ENCODE measurements around the gene STT3B. TPM values are rescaled to one million over a fixed set of nuclear protein-coding genes. Genes with fewer than 3 reads are reported as not detected.
"Not testable (repeated sequence)": the region's sequence is repeated elsewhere in the genome, so short reads cannot be mapped to it uniquely, and the experiment has no call there.

The STT3B gene
- total RNA-seq, 2 donors from 2014 or later, result 106 to 132 TPM

DNA sequence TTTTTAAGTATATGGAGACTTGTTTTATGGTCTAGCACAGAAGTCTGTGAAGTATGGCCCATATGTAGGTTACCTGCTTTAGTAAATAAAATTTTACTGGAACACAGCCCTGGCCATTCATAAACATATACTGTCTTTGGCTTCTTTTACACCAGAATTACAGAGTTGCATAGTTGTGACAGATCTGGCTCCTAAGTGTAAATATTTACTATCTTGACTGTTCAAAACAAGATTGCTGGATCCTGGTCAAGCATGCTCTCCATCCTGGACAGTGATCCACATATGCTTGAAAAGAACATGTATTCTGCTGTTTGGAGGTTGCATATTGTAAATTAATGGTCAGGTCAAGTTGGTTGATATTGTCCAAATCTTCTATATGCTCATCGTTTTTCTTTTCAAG, 57.9 kb downstream of the STT3B start:
- Histone ChIP-seq H3K9me3 (no peaks in the 10 kb centered on the region), H3K4me1 (replicated peaks) (no peaks in the 10 kb centered on the region), H3K27ac (no peak overlapping the region), H3K4me3 (no peak overlapping the region), H3K36me3 (no peaks in the 10 kb centered on the region), H3K27me3 (replicated peaks; ENCODE audit: insufficient read depth) (no peaks in the 10 kb centered on the region)
- no peak for DNase-seq (ENCODE audit: low spot score)
- WGBS, result 89% methylated on average over 1 of the region's 1 CpG
- TF ChIP-seq, protein P1, sequence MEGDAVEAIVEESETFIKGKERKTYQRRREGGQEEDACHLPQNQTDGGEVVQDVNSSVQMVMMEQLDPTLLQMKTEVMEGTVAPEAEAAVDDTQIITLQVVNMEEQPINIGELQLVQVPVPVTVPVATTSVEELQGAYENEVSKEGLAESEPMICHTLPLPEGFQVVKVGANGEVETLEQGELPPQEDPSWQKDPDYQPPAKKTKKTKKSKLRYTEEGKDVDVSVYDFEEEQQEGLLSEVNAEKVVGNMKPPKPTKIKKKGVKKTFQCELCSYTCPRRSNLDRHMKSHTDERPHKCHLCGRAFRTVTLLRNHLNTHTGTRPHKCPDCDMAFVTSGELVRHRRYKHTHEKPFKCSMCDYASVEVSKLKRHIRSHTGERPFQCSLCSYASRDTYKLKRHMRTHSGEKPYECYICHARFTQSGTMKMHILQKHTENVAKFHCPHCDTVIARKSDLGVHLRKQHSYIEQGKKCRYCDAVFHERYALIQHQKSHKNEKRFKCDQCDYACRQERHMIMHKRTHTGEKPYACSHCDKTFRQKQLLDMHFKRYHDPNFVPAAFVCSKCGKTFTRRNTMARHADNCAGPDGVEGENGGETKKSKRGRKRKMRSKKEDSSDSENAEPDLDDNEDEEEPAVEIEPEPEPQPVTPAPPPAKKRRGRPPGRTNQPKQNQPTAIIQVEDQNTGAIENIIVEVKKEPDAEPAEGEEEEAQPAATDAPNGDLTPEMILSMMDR (IDR thresholded peaks at IDR 0.05), result no peak
- intact Hi-C loops (cut with DNase I), result no loop called here

DNA sequence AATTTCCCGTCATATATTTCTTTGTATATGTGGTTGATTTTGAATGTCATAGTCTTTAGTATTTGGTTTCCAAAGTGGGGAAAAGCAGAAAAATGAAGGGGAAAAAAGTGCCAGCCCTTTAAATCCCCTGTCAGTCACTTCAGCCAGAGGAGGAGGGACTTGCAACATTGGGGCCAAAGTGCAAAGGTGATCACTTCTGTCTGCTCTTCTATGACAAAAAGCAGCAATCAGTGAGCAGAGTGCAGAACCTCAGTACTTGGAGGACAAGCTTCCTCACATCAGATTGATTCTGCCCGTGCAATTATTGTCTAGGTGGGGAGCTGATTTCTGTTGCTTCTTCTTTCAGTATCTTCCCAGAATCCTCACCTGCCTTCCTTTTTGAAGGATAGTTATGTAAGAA, 60.0 kb downstream of the STT3B start:
- Histone ChIP-seq H3K27ac (no peak overlapping the region), H3K4me3 (no peak overlapping the region), H3K4me1 (replicated peaks) (no peaks in the 10 kb centered on the region), H3K9me3 (no peaks in the 10 kb centered on the region), H3K36me3 (no peaks in the 10 kb centered on the region), H3K27me3 (replicated peaks; ENCODE audit: insufficient read depth) (no peaks in the 10 kb centered on the region)
- no peak for DNase-seq (ENCODE audit: low spot score)
- WGBS, result 100% methylated on average over 2 of the region's 2 CpGs
- intact Hi-C loops (cut with DNase I), result no loop called here
- TF ChIP-seq POLR2AphosphoS5 (IDR thresholded peaks at IDR 0.05), result no peak
- TF ChIP-seq POLR2A (IDR thresholded peaks at IDR 0.05), result no peak
- TF ChIP-seq, protein P1 (IDR thresholded peaks at IDR 0.05), result no peak

DNA sequence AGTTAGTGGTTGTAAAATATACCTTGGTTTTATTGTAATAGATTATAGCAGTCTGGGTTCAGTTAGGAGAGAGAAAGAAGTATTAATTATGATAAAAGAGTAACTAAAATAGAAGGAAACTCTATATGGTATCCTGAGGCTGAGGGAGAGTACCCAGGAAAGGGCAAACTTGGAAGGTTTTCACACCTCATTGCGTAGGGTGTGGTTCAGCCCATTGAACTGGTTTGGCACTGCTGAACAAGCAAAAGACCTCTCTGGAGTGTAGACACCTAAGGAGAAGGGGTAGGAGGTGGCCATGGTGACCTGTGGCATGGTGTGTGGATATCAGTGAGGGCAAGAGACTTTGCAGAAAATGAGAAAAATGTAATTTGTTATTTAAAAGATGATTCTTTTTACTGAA, 63.5 kb downstream of the STT3B start:
- intact Hi-C loops (cut with DNase I), result no loop called here
- H3K27me3 ChIP-seq (replicated peaks; ENCODE audit: insufficient read depth), result no peaks in the 10 kb centered on the region
- no peaks in the 10 kb centered on the region for H3K9me3 ChIP-seq
- DNase-seq (ENCODE audit: low spot score), result no peak
- WGBS, result 86% methylated on average over 1 of the region's 1 CpG
- H3K4me1 ChIP-seq (replicated peaks), result no peaks in the 10 kb centered on the region
- H3K4me3 ChIP-seq, result no peak overlapping the region
- H3K36me3 ChIP-seq, result no peaks in the 10 kb centered on the region
- H3K27ac ChIP-seq, result no peak overlapping the region
- TF ChIP-seq POLR2A (IDR thresholded peaks at IDR 0.05) (no peak), POLR2AphosphoS5 (IDR thresholded peaks at IDR 0.05) (no peak)
- TF ChIP-seq, protein P1 (IDR thresholded peaks at IDR 0.05), result no peak

DNA sequence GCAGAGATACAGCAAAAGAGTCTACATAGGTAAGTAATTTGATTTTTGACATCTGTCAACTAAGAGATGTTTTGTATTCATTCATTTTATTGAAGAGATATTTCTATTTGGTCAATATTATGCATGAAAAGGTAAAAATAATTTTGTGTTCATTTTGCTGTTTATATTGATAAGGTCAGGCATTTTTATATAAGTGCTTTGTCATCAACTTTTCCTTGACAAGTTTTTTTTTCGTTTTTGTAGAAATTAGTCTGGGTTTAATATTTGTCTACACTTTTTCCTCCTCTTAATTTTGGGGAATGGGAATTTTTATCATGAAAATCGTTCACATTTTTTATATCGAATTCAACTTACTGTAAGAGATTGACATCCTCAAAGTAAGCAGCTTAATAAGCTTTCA, 67.7 kb downstream of the STT3B start:
- DNase-seq (ENCODE audit: low spot score), result no peak
- Histone ChIP-seq H3K27me3 (replicated peaks; ENCODE audit: insufficient read depth) (no peaks in the 10 kb centered on the region), H3K9me3 (no peaks in the 10 kb centered on the region), H3K4me3 (no peak overlapping the region), H3K36me3 (no peaks in the 10 kb centered on the region), H3K27ac (no peak overlapping the region), H3K4me1 (replicated peaks) (no peaks in the 10 kb centered on the region)
- TF ChIP-seq POLR2AphosphoS5 (IDR thresholded peaks at IDR 0.05) (no peak), POLR2A (IDR thresholded peaks at IDR 0.05) (no peak)
- TF ChIP-seq, protein P1 (IDR thresholded peaks at IDR 0.05), result no peak
- 94% methylated on average over 3 of the region's 3 CpGs for WGBS
- intact Hi-C loops (cut with DNase I), result no loop called here

DNA sequence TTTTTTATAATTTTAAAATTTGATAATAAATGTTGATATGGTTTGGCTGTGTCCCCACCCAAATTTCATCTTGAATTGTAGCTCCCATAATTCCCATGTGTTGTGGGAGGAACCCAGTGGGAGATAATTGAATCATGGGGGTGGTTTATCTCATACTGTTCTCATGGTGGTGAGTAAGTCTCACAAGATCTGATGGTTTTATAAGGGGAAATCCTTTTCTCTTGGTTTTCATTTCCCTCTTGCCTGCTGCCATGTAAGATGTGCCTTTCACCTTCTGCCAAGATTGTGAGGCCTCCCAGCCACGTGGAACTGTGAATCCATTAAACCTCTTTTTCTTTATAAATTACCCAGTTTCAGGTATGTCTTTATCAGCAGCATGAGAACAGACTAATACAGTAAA, 72.6 kb downstream of the STT3B start:
- H3K9me3 ChIP-seq; intact Hi-C loops (cut with DNase I); H3K27ac ChIP-seq; H3K4me1 ChIP-seq (replicated peaks); DNase-seq (ENCODE audit: low spot score); H3K27me3 ChIP-seq (replicated peaks; ENCODE audit: insufficient read depth); H3K4me3 ChIP-seq; H3K36me3 ChIP-seq: not testable (repeated sequence)
- 90% methylated on average over 1 of the region's 1 CpG for WGBS
